Hair follicle dermal papilla cell (primary cell): ENCODE results near the gene TTC22. TPM values are rescaled to one million over a fixed set of nuclear protein-coding genes. Genes with fewer than 3 reads are reported as not detected.

Source experiments
- total RNA-seq: library from RNA; depleted of rRNA; stranded (reverse); fragments of >200 nt; gene quantifications from 2 replicates; pipeline ENCODE4 v1.2.3, GENCODE V29; 2012

TTC22 gene
- not detected in 2 replicates for total RNA-seq

DNA sequence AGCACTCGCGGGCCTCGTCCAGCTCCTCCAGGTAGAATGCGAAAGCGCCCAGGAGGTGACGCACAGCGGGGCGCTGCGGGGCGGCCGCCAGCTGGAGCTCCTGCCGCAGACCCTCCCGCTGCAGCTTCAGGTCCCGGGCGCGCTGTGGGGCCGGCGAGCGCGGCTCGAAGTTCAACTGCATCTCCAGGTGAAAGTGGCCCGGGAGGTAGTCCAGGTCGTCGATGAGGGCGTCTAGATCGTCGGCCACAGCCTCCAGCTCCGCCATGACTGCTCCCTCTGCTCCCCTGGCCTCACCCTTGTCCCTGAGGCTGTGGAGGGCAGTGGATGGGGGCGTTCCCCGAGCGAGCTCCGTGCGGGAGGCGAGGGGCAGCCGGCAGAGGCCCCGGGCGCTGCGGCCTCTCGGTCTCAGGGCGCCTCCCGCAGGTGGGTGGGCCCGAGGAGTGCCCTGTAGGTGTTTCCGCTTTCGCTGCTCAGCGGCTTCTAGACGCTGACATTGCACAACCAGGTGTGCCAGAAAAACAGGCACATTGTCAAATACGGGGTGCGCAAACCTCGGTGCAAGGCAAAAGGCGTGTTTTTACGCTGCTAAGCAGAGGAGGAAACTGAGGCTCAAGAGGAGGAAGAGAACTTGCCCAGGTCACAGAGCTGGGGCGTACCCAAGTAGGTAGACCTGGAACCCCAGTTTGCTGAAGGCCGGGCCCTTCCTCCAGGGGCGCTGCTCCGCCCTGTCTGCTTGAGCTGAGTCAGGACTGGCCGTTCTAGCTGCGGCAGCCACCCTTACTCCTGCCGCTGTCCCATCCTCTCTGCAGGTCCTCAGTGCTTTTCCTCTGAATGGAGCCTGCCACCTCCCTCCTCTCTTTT, at the start of gene TTC22:
Gene TTC22, minus strand, starts transcription at position 425 of the 861 bp plus-strand sequence. Its CDS starts 160 bp downstream, at position 265.

DNA sequence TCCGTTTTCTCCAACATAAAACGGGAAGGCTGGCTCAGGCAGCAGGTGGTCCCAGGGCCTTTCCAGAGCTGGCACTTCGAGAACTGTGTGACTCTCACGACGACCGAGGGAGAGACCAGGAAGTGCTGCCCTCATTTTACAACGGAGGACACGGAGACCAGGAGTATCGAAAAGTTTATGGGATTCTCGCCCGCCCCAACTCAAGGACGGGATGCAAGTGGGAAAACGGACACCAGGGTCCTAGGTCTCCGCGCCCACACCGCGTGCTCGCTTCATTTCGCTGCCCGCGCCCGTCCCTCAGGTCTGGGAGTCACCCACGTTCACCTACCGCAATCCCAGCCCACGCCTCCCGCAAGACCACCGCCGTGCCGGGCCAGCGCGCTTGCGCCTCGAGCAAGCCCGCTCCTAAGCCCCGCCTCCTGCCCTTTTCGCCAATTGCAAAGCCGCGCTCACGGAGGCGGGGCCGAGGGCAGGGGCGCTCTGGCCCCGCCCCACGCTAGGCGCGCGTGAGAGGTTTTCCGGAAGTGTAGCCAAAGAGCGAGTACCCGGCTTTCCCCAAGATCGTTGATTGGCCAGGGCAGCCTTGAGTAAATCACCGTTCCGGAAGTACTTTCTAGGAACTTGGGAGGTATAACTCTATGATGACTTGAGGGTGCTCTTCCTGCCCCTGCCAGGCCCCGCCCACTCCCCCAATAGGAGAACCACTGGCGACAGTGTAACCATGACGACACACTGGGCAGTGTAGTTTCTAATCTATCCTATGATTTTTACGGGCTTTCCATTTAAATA, 36.8 kb downstream of the TTC22 start, which contains the start of gene PARS2:
Gene PARS2, minus strand, starts transcription at position 391 of the 789 bp plus-strand sequence. CDS start 5,362 bp downstream, outside the sequence.

Other genes with a start within 250 kb of the TTC22 start
- not detected in 2 replicates for gene FAM151A, start 177.8 kb downstream of the TTC22 start, total RNA-seq
- 0.49 and 0.65 TPM in 2 replicates for gene MROH7, start 159.5 kb downstream of the TTC22 start, total RNA-seq
- gene TTC4, start 85.5 kb downstream of the TTC22 start, total RNA-seq = 19.8 and 23.3 TPM in 2 replicates
- gene PARS2, start 36.8 kb downstream of the TTC22 start, total RNA-seq = 4.7 and 4.9 TPM in 2 replicates
- 295 and 499 TPM in 2 replicates for gene DHCR24, start 85.9 kb upstream of the TTC22 start, total RNA-seq
- gene TMEM61, start 179.3 kb upstream of the TTC22 start, total RNA-seq = 0.24 TPM in 1 of 2 replicates, not detected in the other
- gene BSND, start 197.6 kb upstream of the TTC22 start, total RNA-seq = not detected in 2 replicates
- gene PCSK9, start 238.2 kb upstream of the TTC22 start, total RNA-seq = 14.8 and 18.3 TPM in 2 replicates